H9 (cell line): ENCODE data around the gene SARS1. TPM values are rescaled to one million over a fixed set of nuclear protein-coding genes. Genes with fewer than 3 reads are reported as not detected.
A peak's percentile ranks its signal among the peaks of the same experiment; 100 is the strongest.

Experiments
- DNase-seq: peaks from one replicate; pipeline ENCODE4 v3.0.0-alpha.2; 2017
- H2AFZ ChIP-seq: one replicate; pipeline ENCODE4 v1.6.1; 2013; ENCODE audit warnings: mild to moderate bottlenecking, low read length, control low read depth, moderate library complexity
- H2AK5ac ChIP-seq: 2 replicates; pipeline ENCODE4 v1.6.1; 2013; ENCODE audit warnings: low read length, control low read depth, mixed read lengths; ENCODE audit not compliant: insufficient read length
- H2BK120ac ChIP-seq: one replicate; pipeline ENCODE4 v1.6.1; 2013; ENCODE audit warnings: low read depth, mild to moderate bottlenecking, low read length, control low read depth, inconsistent platforms; ENCODE audit not compliant: poor library complexity, severe bottlenecking
- H2BK12ac ChIP-seq: 2 replicates; pipeline ENCODE4 v1.6.1; 2013; ENCODE audit warnings: low read length, control low read depth, mixed read lengths, low read depth; ENCODE audit not compliant: insufficient read length
- H2BK15ac ChIP-seq: 2 replicates; pipeline ENCODE4 v1.6.1; 2013; ENCODE audit warnings: low read depth, low read length, control low read depth
- H2BK20ac ChIP-seq: one replicate; pipeline ENCODE4 v1.6.1; 2013; ENCODE audit warnings: low read depth, mild to moderate bottlenecking, low read length, control low read depth, inconsistent platforms; ENCODE audit not compliant: poor library complexity, severe bottlenecking
- H2BK5ac ChIP-seq: 2 replicates; pipeline ENCODE4 v1.6.1; 2013; ENCODE audit warnings: low read length, control low read depth, mixed read lengths; ENCODE audit not compliant: insufficient read length
- H3K14ac ChIP-seq: 2 replicates; pipeline ENCODE4 v1.6.1; 2013; ENCODE audit warnings: low read length, control low read depth; ENCODE audit not compliant: insufficient read depth
- H3K18ac ChIP-seq: 2 replicates; pipeline ENCODE4 v1.6.1; 2013; ENCODE audit warnings: low read depth, mild to moderate bottlenecking, mixed read lengths, low read length, control low read depth; ENCODE audit not compliant: insufficient read length
- H3K23ac ChIP-seq: 2 replicates; pipeline ENCODE4 v1.6.1; 2013; ENCODE audit warnings: low read length, control low read depth, mixed read lengths, low read depth; ENCODE audit not compliant: insufficient read length
- H3K23me2 ChIP-seq: 2 replicates; pipeline ENCODE4 v1.6.1; 2013; ENCODE audit warnings: low read depth, mild to moderate bottlenecking, mixed read lengths, low read length, control low read depth; ENCODE audit not compliant: insufficient read length, poor library complexity, severe bottlenecking
- H3K27ac ChIP-seq: 2 replicates; pipeline ENCODE4 v1.5.1; 2013; ENCODE audit warnings: low read length, control low read depth, mixed read lengths, low read depth; ENCODE audit not compliant: insufficient read length
- H3K27me3 ChIP-seq: 2 replicates; pipeline ENCODE4 v1.6.1; 2013; ENCODE audit warnings: low read length, control low read depth, inconsistent platforms; ENCODE audit not compliant: insufficient read depth
- H3K4ac ChIP-seq: 2 replicates; pipeline ENCODE4 v1.6.1; 2013; ENCODE audit warnings: low read depth, mild to moderate bottlenecking, control low read depth, inconsistent platforms, low read length, moderate library complexity
- H3K4me1 ChIP-seq: 2 replicates; pipeline ENCODE4 v1.6.1; 2013; ENCODE audit warnings: low read length, control low read depth, inconsistent platforms; ENCODE audit not compliant: insufficient read depth
- H3K4me2 ChIP-seq: 2 replicates; pipeline ENCODE4 v1.6.1; 2013; ENCODE audit warnings: low read length, control low read depth, mixed read lengths; ENCODE audit not compliant: insufficient read length, insufficient read depth
- H3K56ac ChIP-seq: 2 replicates; pipeline ENCODE4 v1.6.1; 2013; ENCODE audit warnings: low read depth, mild to moderate bottlenecking, mixed read lengths, low read length, control low read depth; ENCODE audit not compliant: insufficient read length
- H3K79me1 ChIP-seq: 2 replicates; pipeline ENCODE4 v1.6.1; 2013; ENCODE audit warnings: low read depth, mild to moderate bottlenecking, moderate library complexity, low read length, control low read depth, inconsistent platforms; ENCODE audit not compliant: insufficient read depth, poor library complexity, severe bottlenecking
- H3K79me2 ChIP-seq: 2 replicates; pipeline ENCODE4 v1.6.1; 2013; ENCODE audit warnings: low read length, control low read depth, inconsistent platforms; ENCODE audit not compliant: insufficient read depth
- H3K9ac ChIP-seq: 2 replicates; pipeline ENCODE4 v1.6.1; 2013; ENCODE audit warnings: low read length, control low read depth, mixed read lengths; ENCODE audit not compliant: insufficient read length; ENCODE audit errors: extremely low read depth
- H3K9me3 ChIP-seq: one replicate; pipeline ENCODE4 v1.6.1; 2013; ENCODE audit warnings: low read depth, low read length, inconsistent platforms; ENCODE audit not compliant: control insufficient read depth
- H3T11ph ChIP-seq: one replicate; pipeline ENCODE4 v1.6.1; 2013; ENCODE audit warnings: mild to moderate bottlenecking, low read length, control low read depth, inconsistent platforms
- H4K20me1 ChIP-seq: one replicate; pipeline ENCODE4 v1.6.1; 2013; ENCODE audit not compliant: control insufficient read depth, insufficient read length, insufficient read depth
- H4K5ac ChIP-seq: 2 replicates; pipeline ENCODE4 v1.6.1; 2013; ENCODE audit warnings: low read depth, mild to moderate bottlenecking, mixed read lengths, low read length, control low read depth; ENCODE audit not compliant: insufficient read length
- H4K8ac ChIP-seq: replicated peaks from 2 replicates; pipeline ENCODE4 v1.6.1; 2013; ENCODE audit warnings: low read length, control low read depth, mixed read lengths, low read depth; ENCODE audit not compliant: insufficient read length
- H4K91ac ChIP-seq: 2 replicates; pipeline ENCODE4 v1.6.1; 2013; ENCODE audit warnings: low read depth, mild to moderate bottlenecking, moderate library complexity, mixed read lengths, low read length, control low read depth; ENCODE audit not compliant: insufficient read length
- H3K27ac Mint-ChIP-seq, 3 experiments: 2 replicates in 2 of 3; 3 replicates in 1 of 3; pipeline ENCODE4 v1.8.0; 2020 to 2021; ENCODE audit warnings: mixed read lengths in 3 of 3, mild to moderate bottlenecking in 1 of 3, moderate library complexity in 1 of 3
- H3K27me3 Mint-ChIP-seq: 2 replicates; pipeline ENCODE4 v1.8.0; 2021; ENCODE audit warnings: low read depth, mild to moderate bottlenecking, moderate library complexity, mixed read lengths
- H3K36me3 Mint-ChIP-seq, 3 experiments: 2 replicates in 2 of 3; 3 replicates in 1 of 3; pipeline ENCODE4 v1.8.0; 2020 to 2021; ENCODE audit warnings: low read depth in 3 of 3, mixed read lengths in 3 of 3; ENCODE audit not compliant: insufficient read depth in 1 of 3
- H3K4me1 Mint-ChIP-seq, 2 experiments: 2 replicates each; pipeline ENCODE4 v1.8.0; 2020; ENCODE audit warnings: mixed read lengths in 2 of 2
- H3K4me3 Mint-ChIP-seq, 2 experiments: 2 replicates in 1 of 2; 3 replicates in 1 of 2; pipeline ENCODE4 v1.8.0; 2020 to 2021; ENCODE audit warnings: mild to moderate bottlenecking in 2 of 2, mixed read lengths in 2 of 2, moderate library complexity in 1 of 2
- H3K9me3 Mint-ChIP-seq, 2 experiments: 2 replicates in 1 of 2; 3 replicates in 1 of 2; pipeline ENCODE4 v1.8.0; 2020; ENCODE audit warnings: mild to moderate bottlenecking in 2 of 2, mixed read lengths in 2 of 2, moderate library complexity in 1 of 2
- CTCF ChIP-seq: fragments of 200-600 bp; sonication (generic); conservative IDR thresholded peaks from 3 replicates; pipeline ENCODE4 v1.8.0; 2021; ENCODE audit warnings: antibody characterized with exemption, mild to moderate bottlenecking
- WGBS: extraction: QIAGEN DNeasy Blood & Tissue Kit; methylation state at CpG from one replicate; pipeline ENCODE4 v1.1.7; 2013; ENCODE audit warnings: missing lambda C conversion rate, low lambda C conversion rate, mixed read lengths; ENCODE audit not compliant: insufficient read length; ENCODE audit errors: extremely low coverage; 5-methylcytosine and 5-hydroxymethylcytosine counted together
- total RNA-seq: library from RNA; stranded (reverse); gene quantifications from 2 replicates; pipeline ENCODE4 v1.2.1, GENCODE V29; 2021

The SARS1 gene
- total RNA-seq, 1 experiment from 2014 or later: 139 TPM

GRCh38 chr1:109259674-109260557 is 46.2 kb downstream of the SARS1 start:
- no peak for TF ChIP-seq CTCF
- no peaks in the 10 kb centered on the region for H4K20me1 ChIP-seq
- H2BK12ac ChIP-seq: no peak overlapping the region
- H3K4me2 ChIP-seq: no peak overlapping the region
- peak overlapping the region; percentile 74 to 98 (median 93); a peak in 6 of 7 replicates for H3K27ac Mint-ChIP-seq
- H3K79me1 ChIP-seq: no peaks in the 10 kb centered on the region
- H3K27ac ChIP-seq: no peak overlapping the region
- H3K9me3 Mint-ChIP-seq: no peaks in the 10 kb centered on the region
- no CpG with 5 or more reads among the region's 7 CpGs for WGBS
- no peak overlapping the region for H3K18ac ChIP-seq
- H3K23ac ChIP-seq: no peak overlapping the region
- H4K5ac ChIP-seq: no peak overlapping the region
- no peaks in the 10 kb centered on the region for H3K9me3 ChIP-seq
- no peak overlapping the region for H3K14ac ChIP-seq
- H2BK5ac ChIP-seq: no peak overlapping the region
- H2AFZ ChIP-seq: no peak overlapping the region
- H2BK20ac ChIP-seq: no peak overlapping the region
- H3K27me3 Mint-ChIP-seq: no peaks in the 10 kb centered on the region; the same call in 1 of the 2 replicates
- H4K91ac ChIP-seq: no peak overlapping the region
- peaks cover 33 to 51% of the 10 kb centered on the region in 2 experiments for H3K4me1 Mint-ChIP-seq
- peak overlapping the region in 1 of 2 experiments; percentile 53; a peak in 2 of 5 replicates for H3K4me3 Mint-ChIP-seq
- H2BK15ac ChIP-seq: no peak overlapping the region
- H2BK120ac ChIP-seq: no peak overlapping the region
- H3K79me2 ChIP-seq: no peaks in the 10 kb centered on the region
- H3T11ph ChIP-seq: no peak overlapping the region
- H3K4me1 ChIP-seq: no peaks in the 10 kb centered on the region; the same call in 1 of the 2 replicates
- H3K4ac ChIP-seq: no peak overlapping the region
- H2AK5ac ChIP-seq: no peak overlapping the region
- H3K27me3 ChIP-seq: no peaks in the 10 kb centered on the region
- no peak overlapping the region for H4K8ac ChIP-seq
- no peak overlapping the region for H3K9ac ChIP-seq
- H3K23me2 ChIP-seq: no peaks in the 10 kb centered on the region
- no peak for DNase-seq
- peaks cover 5 to 27% (median 18%) of the 10 kb centered on the region in 3 experiments; a peak in 5 of 7 replicates for H3K36me3 Mint-ChIP-seq
- no peak overlapping the region for H3K56ac ChIP-seq
